Activated T-cell treated with anti-CD3 and anti-CD28 coated beads for 4 hours (primary cell): Measurements from ENCODE around the gene TMED1.
A peak's percentile ranks its signal among the peaks of the same experiment; 100 is the strongest.
"Not testable (repeated sequence)": the region's sequence is repeated elsewhere in the genome, so short reads cannot be mapped to it uniquely, and the experiment has no call there.

ENCODE experiments used
- DNase-seq: peaks from one replicate; pipeline ENCODE4 v3.0.0-alpha.2; 2020

TMED1 gene

GRCh38 chr19:10835754-10836478 is at the start of gene TMED1:
Gene TMED1, minus strand, starts transcription at chr19:10836212. Its CDS starts 21 bp downstream, at chr19:10836191.
- DNase-seq: peak; percentile 94

GRCh38 chr19:10885201-10886169 is 49.5 kb upstream of the TMED1 start:
- DNase-seq: no peak

GRCh38 chr19:10884274-10884673 is 48.3 kb upstream of the TMED1 start:
- no peak for DNase-seq

GRCh38 chr19:10882108-10882457 is 46.1 kb upstream of the TMED1 start:
- DNase-seq: no peak

- DNase-seq: no peak
Observed at GRCh38 chr19:10881403-10882107, 45.5 kb upstream of the TMED1 start.

GRCh38 chr19:10878253-10878652 is 42.2 kb upstream of the TMED1 start:
- no peak for DNase-seq

GRCh38 chr19:10877608-10878007 is 41.6 kb upstream of the TMED1 start:
- DNase-seq: not testable (repeated sequence)

- DNase-seq: no peak
Observed at GRCh38 chr19:10876459-10877240, 40.6 kb upstream of the TMED1 start.

GRCh38 chr19:10874024-10874423 is 38.0 kb upstream of the TMED1 start:
- no peak for DNase-seq

GRCh38 chr19:10872546-10873107 is 36.6 kb upstream of the TMED1 start:
- peak; percentile 24 for DNase-seq

GRCh38 chr19:10871711-10872545 is 35.9 kb upstream of the TMED1 start:
- DNase-seq: peak; percentile 14

- peak; percentile 99 for DNase-seq
Observed at GRCh38 chr19:10870955-10871603, 35.1 kb upstream of the TMED1 start, which contains the start of gene CARM1. Gene CARM1, plus strand, starts transcription at chr19:10871553. Its CDS starts 150 bp downstream, at chr19:10871703.

GRCh38 chr19:10870501-10870954 is 34.5 kb upstream of the TMED1 start:
- DNase-seq: no peak

- DNase-seq: not testable (repeated sequence)
Observed at GRCh38 chr19:10869872-10870311, 33.9 kb upstream of the TMED1 start.

- no peak for DNase-seq
Observed at GRCh38 chr19:10868872-10869547, 33.0 kb upstream of the TMED1 start.

GRCh38 chr19:10866495-10866894 is 30.5 kb upstream of the TMED1 start:
- DNase-seq: no peak

- peak; percentile 70 for DNase-seq
Observed at GRCh38 chr19:10864538-10864899, 28.5 kb upstream of the TMED1 start.

- no peak for DNase-seq
Observed at GRCh38 chr19:10863107-10863717, 27.2 kb upstream of the TMED1 start.

GRCh38 chr19:10862561-10863106 is 26.6 kb upstream of the TMED1 start:
- no peak for DNase-seq
